ENCODE measurements around the gene ZNF780A.
"Not testable (repeated sequence)": the region's sequence is repeated elsewhere in the genome, so short reads cannot be mapped to it uniquely, and the experiment has no call there.

Gene ZNF780A

GRCh38 chr19:40090241-40091204, at the start of gene ZNF780A:
Gene ZNF780A, minus strand, starts transcription at chr19:40090943. Its CDS starts 6,190 bp downstream, at chr19:40084753.
- DNase-seq (ENCODE audit: low read depth in 2 of 2) = peak; percentile 12 to 17

GRCh38 chr19:40139533-40140287, 49.0 kb upstream of the ZNF780A start:
- DNase-seq (ENCODE audit: low read depth in 2 of 2) = no peak

GRCh38 chr19:40136818-40137217, 46.1 kb upstream of the ZNF780A start:
- DNase-seq (ENCODE audit: low read depth in 2 of 2) = no peak

GRCh38 chr19:40134866-40135265, 44.1 kb upstream of the ZNF780A start:
- no peak for DNase-seq (ENCODE audit: low read depth in 2 of 2)

GRCh38 chr19:40133491-40133890, 42.7 kb upstream of the ZNF780A start:
- DNase-seq (ENCODE audit: low read depth in 2 of 2) = no peak

GRCh38 chr19:40130013-40130412, 39.3 kb upstream of the ZNF780A start:
- no peak for DNase-seq (ENCODE audit: low read depth in 2 of 2)

- DNase-seq (ENCODE audit: low read depth in 2 of 2) = no peak
These were observed 38.7 kb upstream of the ZNF780A start for GRCh38 chr19:40129425-40129824.

- DNase-seq (ENCODE audit: low read depth in 2 of 2) = no peak
These were observed 38.2 kb upstream of the ZNF780A start for GRCh38 chr19:40128991-40129390.

GRCh38 chr19:40119380-40119779, 28.6 kb upstream of the ZNF780A start:
- no peak for DNase-seq (ENCODE audit: low read depth in 2 of 2)

- DNase-seq (ENCODE audit: low read depth in 2 of 2) = not testable (repeated sequence)
These were observed 27.9 kb upstream of the ZNF780A start for GRCh38 chr19:40118638-40119037.

- no peak for DNase-seq (ENCODE audit: low read depth in 2 of 2)
These were observed 25.3 kb upstream of the ZNF780A start for GRCh38 chr19:40116075-40116474.

- not testable (repeated sequence) for DNase-seq (ENCODE audit: low read depth in 2 of 2)
These were observed 23.4 kb upstream of the ZNF780A start for GRCh38 chr19:40114119-40114518.

- DNase-seq (ENCODE audit: low read depth in 2 of 2) = not testable (repeated sequence)
These were observed 21.5 kb upstream of the ZNF780A start for GRCh38 chr19:40112271-40112670.

- no peak for DNase-seq (ENCODE audit: low read depth in 2 of 2)
These were observed 19.8 kb upstream of the ZNF780A start for GRCh38 chr19:40110570-40110969.

- DNase-seq (ENCODE audit: low read depth in 2 of 2) = no peak
These were observed 14.0 kb upstream of the ZNF780A start for GRCh38 chr19:40104754-40105153.

- no peak for DNase-seq (ENCODE audit: low read depth in 2 of 2)
These were observed 12.9 kb upstream of the ZNF780A start for GRCh38 chr19:40103600-40103999.

GRCh38 chr19:40101813-40102212, 11.1 kb upstream of the ZNF780A start:
- no peak for DNase-seq (ENCODE audit: low read depth in 2 of 2)

- DNase-seq (ENCODE audit: low read depth in 2 of 2) = no peak
These were observed 2.7 kb upstream of the ZNF780A start for GRCh38 chr19:40093416-40093815.

- DNase-seq (ENCODE audit: low read depth in 2 of 2) = no peak
These were observed 724 bp upstream of the ZNF780A start for GRCh38 chr19:40091205-40092129.

GRCh38 chr19:40089462-40089861, 1.3 kb downstream of the ZNF780A start:
- peak; percentile 1 to 12 for DNase-seq (ENCODE audit: low read depth in 2 of 2)

GRCh38 chr19:40088299-40089047, 2.3 kb downstream of the ZNF780A start:
- no peak for DNase-seq (ENCODE audit: low read depth in 2 of 2)
